Adrenal gland (tissue), 12 donors: Measurements from ENCODE around the gene ZNF396. TPM values are rescaled to one million over a fixed set of nuclear protein-coding genes. Genes with fewer than 3 reads are reported as not detected.

Source experiments
- DNase-seq, 7 donors: peaks; one replicate each; pipeline ENCODE4 v3.0.0-alpha.2; 2019 to 2020
- H3K27ac ChIP-seq, 5 donors: fragments of 200-600 bp; sonication (generic) in 4 of 5; 1 replicate in 3 of 5; 2 replicates in 2 of 5; pipeline versions ENCODE4 v1.5.1 to v1.8.0; 2016 to 2020; ENCODE audit warnings: mild to moderate bottlenecking in 1 of 5
- H3K27me3 ChIP-seq: fragments of 200-600 bp; 2 replicates; pipeline ENCODE4 v1.8.0; 2021
- H3K36me3 ChIP-seq, 2 donors: fragments of 200-600 bp; replicated peaks in 1 of 2; 1 replicate in 1 of 2; 2 replicates in 1 of 2; pipeline versions ENCODE4 v1.5.1 to v1.8.0; 2018 to 2022
- H3K4me1 ChIP-seq, 2 donors: fragments of 200-600 bp; replicated peaks in 1 of 2; 1 replicate in 1 of 2; 2 replicates in 1 of 2; pipeline versions ENCODE4 v1.5.1 to v1.8.0; 2018 to 2021
- H3K4me3 ChIP-seq, 4 donors: fragments of 200-600 bp; sonication (generic) in 3 of 4; one replicate each; pipeline ENCODE4 v1.5.1; 2016 to 2018
- H3K9me3 ChIP-seq, 3 donors: fragments of 200-600 bp; sonication (generic) in 1 of 3; replicated peaks in 1 of 3; 1 replicate in 2 of 3; 2 replicates in 1 of 3; pipeline versions ENCODE4 v1.5.1 to v1.8.0; 2016 to 2021
- POLR2A ChIP-seq, 2 donors: fragments of 450-650 bp; IDR thresholded peaks; one replicate each; pipeline ENCODE4 v1.6.1; 2017; ENCODE audit warnings: antibody characterized with exemption in 2 of 2, mild to moderate bottlenecking in 2 of 2, moderate library complexity in 1 of 2
- WGBS, 4 donors: extraction: QIAGEN DNeasy Blood & Tissue Kit in 2 of 4; methylation state at CpG; one replicate each; pipeline versions ENCODE4 v1.1.5 to v1.1.7; 2013 to 2017; 5-methylcytosine and 5-hydroxymethylcytosine counted together
- intact Hi-C, 2 donors: fragments of 100-400 bp; cut with DNase I; formaldehyde crosslinking; loops; one replicate each; pipeline versions ENCODE4 v1.14.1 to v1.15.0; 2022 to 2023
- polyA plus RNA-seq, 3 donors: library from polyadenylated mRNA; stranded (reverse); fragments of 200-250 nt in 2 of 3; fragments of 350-450 nt in 1 of 3; fragmentation: Illumina TruSeq in 1 of 3; extraction: RNeasy Lipid Tissue Mini Kit (QIAGEN cat#74804) in 1 of 3; gene quantifications; one replicate each; pipeline ENCODE4 v1.2.3, GENCODE V29; 2013 to 2014
- total RNA-seq, 9 donors: library from RNA; depleted of rRNA in 4 of 9; stranded (reverse); fragments of >200 nt in 4 of 9; fragments of 120-200 nt in 1 of 9; fragmentation: NEBNext Ultra II Directional in 1 of 9; extraction: Animal tissue kit (Norgen Biotek cat#: 25700) in 1 of 9; gene quantifications; one replicate each; pipeline versions ENCODE4 v1.1.0 to v1.2.4, GENCODE V29; 2013 to 2023
- TF ChIP-seq, protein P1 (sequence below), 6 experiments: fragments of 450-650 bp in 4 of 6; fragments of 200-600 bp in 2 of 6; sonication (generic) in 1 of 6; IDR thresholded peaks; 1 replicate in 5 of 6; 2 replicates in 1 of 6; pipeline versions ENCODE4 v1.5.1 to v1.8.0; 2016 to 2021; ENCODE audit warnings: antibody characterized with exemption in 6 of 6, mild to moderate bottlenecking in 2 of 6, moderate library complexity in 1 of 6
- donor health status: healthy with polysubstance abuse.
- donor health status: Bipolar disorder and iron deficiency.
- donor health status: DM: yes; HTN: yes; CAD: no.
- donor health status: DM: no; HTN: no; CAD: no.
- donor health status: DM: no; HTN: no; CAD: no.
- donor health status: DM: yes; HTN: yes; CAD: no.

Gene ZNF396
- total and polyA plus RNA-seq, 12 donors: 0.61 to 9.9 (median 3.7) TPM

- no peak for DNase-seq
- Histone ChIP-seq H3K27me3 (no peaks in the 10 kb centered on the region), H3K36me3 (no peaks in the 10 kb centered on the region), H3K9me3 (no peaks in the 10 kb centered on the region), H3K4me3 (no peak overlapping the region), H3K27ac (no peak overlapping the region), H3K4me1 (no peaks in the 10 kb centered on the region)
- TF ChIP-seq POLR2A (IDR thresholded peaks at IDR 0.05): no peak
- TF ChIP-seq, protein P1, sequence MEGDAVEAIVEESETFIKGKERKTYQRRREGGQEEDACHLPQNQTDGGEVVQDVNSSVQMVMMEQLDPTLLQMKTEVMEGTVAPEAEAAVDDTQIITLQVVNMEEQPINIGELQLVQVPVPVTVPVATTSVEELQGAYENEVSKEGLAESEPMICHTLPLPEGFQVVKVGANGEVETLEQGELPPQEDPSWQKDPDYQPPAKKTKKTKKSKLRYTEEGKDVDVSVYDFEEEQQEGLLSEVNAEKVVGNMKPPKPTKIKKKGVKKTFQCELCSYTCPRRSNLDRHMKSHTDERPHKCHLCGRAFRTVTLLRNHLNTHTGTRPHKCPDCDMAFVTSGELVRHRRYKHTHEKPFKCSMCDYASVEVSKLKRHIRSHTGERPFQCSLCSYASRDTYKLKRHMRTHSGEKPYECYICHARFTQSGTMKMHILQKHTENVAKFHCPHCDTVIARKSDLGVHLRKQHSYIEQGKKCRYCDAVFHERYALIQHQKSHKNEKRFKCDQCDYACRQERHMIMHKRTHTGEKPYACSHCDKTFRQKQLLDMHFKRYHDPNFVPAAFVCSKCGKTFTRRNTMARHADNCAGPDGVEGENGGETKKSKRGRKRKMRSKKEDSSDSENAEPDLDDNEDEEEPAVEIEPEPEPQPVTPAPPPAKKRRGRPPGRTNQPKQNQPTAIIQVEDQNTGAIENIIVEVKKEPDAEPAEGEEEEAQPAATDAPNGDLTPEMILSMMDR (IDR thresholded peaks at IDR 0.05): no peak
- WGBS, 4 donors: 55 to 59% (median 56%) methylated on average over 3 of the region's 3 CpGs
- intact Hi-C loops: no loop called here
Observed at GRCh38 chr18:35326695-35327387, 50.3 kb downstream of the ZNF396 start.

DNA sequence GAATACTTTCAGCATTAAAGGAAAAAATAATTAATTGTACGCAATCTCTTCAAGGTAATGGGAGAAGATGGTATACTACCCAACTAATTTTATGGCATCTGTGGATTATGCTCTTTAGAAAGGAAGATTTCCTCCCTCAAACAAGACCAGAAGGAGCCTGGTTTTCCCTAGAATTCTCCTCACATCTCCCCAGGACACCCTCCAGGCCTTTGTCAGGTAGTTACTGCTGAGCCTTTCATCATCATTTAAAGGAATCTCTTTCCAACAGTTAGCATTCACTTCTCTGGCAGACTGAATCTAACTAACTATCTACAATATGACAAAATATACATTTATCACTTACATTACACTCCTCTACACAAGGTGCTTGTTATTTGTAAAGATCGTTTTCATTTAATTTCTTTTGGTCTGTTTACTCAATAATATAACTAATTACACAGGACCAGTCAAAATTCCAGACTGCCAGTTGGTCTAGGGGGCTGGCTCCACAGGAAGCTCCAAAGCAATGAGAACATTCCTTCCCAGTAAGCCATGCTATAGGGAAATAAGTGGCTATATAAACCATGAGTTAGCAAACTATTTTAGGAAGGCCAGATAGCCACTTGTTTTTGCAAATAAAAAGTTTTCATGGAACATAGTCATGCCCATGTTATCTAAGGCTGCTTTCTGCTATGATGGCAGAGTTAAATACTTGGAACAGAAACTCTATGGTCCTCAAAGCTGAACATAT, 52.0 kb downstream of the ZNF396 start:
- intact Hi-C loops: no loop called here
- no peak for DNase-seq
- Histone ChIP-seq H3K4me1 (no peaks in the 10 kb centered on the region), H3K27me3 (no peaks in the 10 kb centered on the region), H3K27ac (no peak overlapping the region), H3K36me3 (no peaks in the 10 kb centered on the region), H3K9me3 (no peaks in the 10 kb centered on the region), H3K4me3 (no peak overlapping the region)
- WGBS, 4 donors: 32 to 77% (median 59%) methylated on average over 2 of the region's 2 CpGs
- TF ChIP-seq, protein P1 (IDR thresholded peaks at IDR 0.05): no peak
- no peak for TF ChIP-seq POLR2A (IDR thresholded peaks at IDR 0.05)

- H3K27me3 ChIP-seq: no peaks in the 10 kb centered on the region
- no peak overlapping the region for H3K27ac ChIP-seq
- intact Hi-C loops: no loop called here
- DNase-seq: no peak
- no peak overlapping the region for H3K4me3 ChIP-seq
- 83 to 85% (median 84%) methylated on average over 3 of the region's 3 CpGs for WGBS, 4 donors
- H3K4me1 ChIP-seq: no peaks in the 10 kb centered on the region
- H3K36me3 ChIP-seq: no peaks in the 10 kb centered on the region
- no peaks in the 10 kb centered on the region for H3K9me3 ChIP-seq
- TF ChIP-seq, protein P1 (IDR thresholded peaks at IDR 0.05): no peak
- no peak for TF ChIP-seq POLR2A (IDR thresholded peaks at IDR 0.05)
Observed at GRCh38 chr18:35322486-35323458, 54.4 kb downstream of the ZNF396 start.

Other genes with a start within 250 kb of the ZNF396 start
- 10 to 100 TPM; 15.7 to 38.1 (median 29.3) TPM for gene ZNF397, start 136.3 kb downstream of the ZNF396 start, total RNA-seq
- 10 to 100 TPM; 11.7 to 29.9 (median 25.3) TPM for gene ZNF397, start 136.3 kb downstream of the ZNF396 start, polyA plus RNA-seq
- 10 to 100 TPM; 16.0 to 34.0 (median 21.8) TPM for gene ZSCAN30, start 87.1 kb downstream of the ZNF396 start, total RNA-seq
- 10 to 100 TPM; 16.4 to 30.1 (median 22.2) TPM for gene ZSCAN30, start 87.1 kb downstream of the ZNF396 start, polyA plus RNA-seq
- gene ZNF24, start 32.9 kb downstream of the ZNF396 start, total RNA-seq: 10 to 100 TPM; 25.6 to 75.6 (median 54.1) TPM
- gene ZNF24, start 32.9 kb downstream of the ZNF396 start, polyA plus RNA-seq: 10 to 100 TPM; 16.3 to 46.2 (median 28.1) TPM
- 10 to 100 TPM in 4 of 9 donors, 1 to 10 TPM in 5; 3.6 to 29.6 (median 9.0) TPM for gene INO80C, start 120.6 kb upstream of the ZNF396 start, total RNA-seq
- 10 to 100 TPM; 19.2 to 25.6 (median 25.3) TPM for gene INO80C, start 120.6 kb upstream of the ZNF396 start, polyA plus RNA-seq
- 100 to 1,000 TPM in 1 of 9 donors, 10 to 100 TPM in 8; 26.0 to 130 (median 65.8) TPM for gene GALNT1, start 204.4 kb upstream of the ZNF396 start, total RNA-seq
- 10 to 100 TPM in 2 of 3 donors, 1 to 10 TPM in 1; 9.7 to 96.9 (median 10.5) TPM for gene GALNT1, start 204.4 kb upstream of the ZNF396 start, polyA plus RNA-seq